Uterus (tissue), 2 donors: Measurements from ENCODE around the gene GSE1.

Experiments
- POLR2A ChIP-seq, 2 donors: fragments of 450-650 bp; IDR thresholded peaks; one replicate each; pipeline ENCODE4 v1.6.1; 2016; ENCODE audit warnings: antibody characterized with exemption in 2 of 2, mild to moderate bottlenecking in 1 of 2, moderate library complexity in 1 of 2
- TF ChIP-seq, protein P1 (sequence below), 4 experiments: fragments of 200-600 bp in 2 of 4; fragments of 450-650 bp in 2 of 4; sonication (generic) in 2 of 4; IDR thresholded peaks; one replicate each; pipeline ENCODE4 v1.5.1; 2016 to 2019; ENCODE audit warnings: antibody characterized with exemption in 4 of 4, mild to moderate bottlenecking in 2 of 4, moderate library complexity in 1 of 4

GRCh38 chr16:85712801-85713200 is 99.7 kb downstream of the GSE1 start:
- TF ChIP-seq, protein P1, sequence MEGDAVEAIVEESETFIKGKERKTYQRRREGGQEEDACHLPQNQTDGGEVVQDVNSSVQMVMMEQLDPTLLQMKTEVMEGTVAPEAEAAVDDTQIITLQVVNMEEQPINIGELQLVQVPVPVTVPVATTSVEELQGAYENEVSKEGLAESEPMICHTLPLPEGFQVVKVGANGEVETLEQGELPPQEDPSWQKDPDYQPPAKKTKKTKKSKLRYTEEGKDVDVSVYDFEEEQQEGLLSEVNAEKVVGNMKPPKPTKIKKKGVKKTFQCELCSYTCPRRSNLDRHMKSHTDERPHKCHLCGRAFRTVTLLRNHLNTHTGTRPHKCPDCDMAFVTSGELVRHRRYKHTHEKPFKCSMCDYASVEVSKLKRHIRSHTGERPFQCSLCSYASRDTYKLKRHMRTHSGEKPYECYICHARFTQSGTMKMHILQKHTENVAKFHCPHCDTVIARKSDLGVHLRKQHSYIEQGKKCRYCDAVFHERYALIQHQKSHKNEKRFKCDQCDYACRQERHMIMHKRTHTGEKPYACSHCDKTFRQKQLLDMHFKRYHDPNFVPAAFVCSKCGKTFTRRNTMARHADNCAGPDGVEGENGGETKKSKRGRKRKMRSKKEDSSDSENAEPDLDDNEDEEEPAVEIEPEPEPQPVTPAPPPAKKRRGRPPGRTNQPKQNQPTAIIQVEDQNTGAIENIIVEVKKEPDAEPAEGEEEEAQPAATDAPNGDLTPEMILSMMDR (IDR thresholded peaks at IDR 0.05), result no peak
- TF ChIP-seq POLR2A (IDR thresholded peaks at IDR 0.05), result no peak
